ENCODE data around the gene MUC5AC.
"Not testable (repeated sequence)": the region's sequence is repeated elsewhere in the genome, so short reads cannot be mapped to it uniquely, and the experiment has no call there.

The MUC5AC gene

GRCh38 chr11:1162491-1163311 is 4.9 kb downstream of the MUC5AC start:
- no peak for DNase-seq (ENCODE audit: low read depth in 2 of 2, low spot score in 1 of 2)

- no peak for DNase-seq (ENCODE audit: low read depth in 2 of 2, low spot score in 1 of 2)
These were observed 5.7 kb downstream of the MUC5AC start for GRCh38 chr11:1163321-1163910.

GRCh38 chr11:1163911-1164735 is 6.4 kb downstream of the MUC5AC start:
- no peak for DNase-seq (ENCODE audit: low read depth in 2 of 2, low spot score in 1 of 2)

GRCh38 chr11:1164779-1165255 is 7.1 kb downstream of the MUC5AC start:
- not testable (repeated sequence) for DNase-seq (ENCODE audit: low read depth in 2 of 2, low spot score in 1 of 2)

GRCh38 chr11:1165256-1166041 is 7.7 kb downstream of the MUC5AC start:
- DNase-seq (ENCODE audit: low read depth in 2 of 2, low spot score in 1 of 2) = no peak

DNA sequence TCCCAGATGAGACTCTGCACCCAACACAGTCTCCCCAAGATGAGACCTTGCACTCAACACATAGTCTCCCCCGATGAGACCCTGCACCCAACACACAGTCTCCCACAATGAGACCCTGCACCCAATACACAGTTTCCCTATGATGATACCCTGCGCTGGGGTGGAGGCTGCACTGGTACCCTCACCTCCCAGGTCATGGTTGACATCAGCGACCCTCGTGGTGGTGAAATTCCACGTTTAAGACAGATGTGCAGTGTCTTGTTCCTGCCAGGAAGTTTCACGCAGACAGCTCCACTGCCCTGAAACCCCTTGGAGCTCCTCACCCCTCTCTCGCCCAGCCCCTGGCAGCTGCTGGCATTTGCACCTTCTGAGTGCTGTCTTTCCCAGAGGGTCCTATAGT is 9.5 kb downstream of the MUC5AC start:
- no peak for DNase-seq (ENCODE audit: low read depth in 2 of 2, low spot score in 1 of 2)

GRCh38 chr11:1167751-1168231 is 10.0 kb downstream of the MUC5AC start:
- DNase-seq (ENCODE audit: low read depth in 2 of 2, low spot score in 1 of 2) = no peak

GRCh38 chr11:1168256-1168655 is 10.5 kb downstream of the MUC5AC start:
- no peak for DNase-seq (ENCODE audit: low read depth in 2 of 2, low spot score in 1 of 2)

GRCh38 chr11:1168721-1169161 is 11.0 kb downstream of the MUC5AC start:
- DNase-seq (ENCODE audit: low read depth in 2 of 2, low spot score in 1 of 2) = no peak

DNA sequence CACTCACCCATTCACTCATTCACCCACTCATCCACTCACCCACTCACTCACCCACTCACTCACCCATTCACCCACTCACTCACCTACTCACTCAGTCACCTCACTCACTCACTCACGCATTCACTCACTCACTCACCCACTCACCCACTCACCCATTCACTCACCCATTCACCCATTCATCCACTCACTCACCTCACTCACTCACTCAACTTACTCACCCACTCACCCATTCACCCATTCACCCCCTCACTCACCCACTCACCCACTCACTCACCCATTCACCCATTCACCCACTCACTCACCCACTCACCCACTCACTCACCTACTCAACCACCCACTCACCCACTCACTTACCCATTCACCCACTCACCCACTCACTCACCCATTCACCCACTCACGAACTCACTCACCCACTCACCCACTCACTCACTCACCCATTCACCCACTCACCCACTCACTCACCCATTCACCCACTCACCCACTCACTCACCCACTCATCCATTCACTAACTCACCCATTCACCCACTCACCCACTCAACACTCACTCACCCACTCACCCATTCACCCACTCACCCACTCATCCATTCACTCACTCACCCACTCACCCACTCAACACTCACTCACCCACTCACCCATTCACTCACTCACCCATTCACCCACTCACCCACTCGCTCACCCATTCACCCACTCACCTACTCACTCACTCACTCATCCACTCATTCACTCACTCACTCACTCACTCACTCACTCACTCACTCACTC is 13.7 kb downstream of the MUC5AC start:
- DNase-seq (ENCODE audit: low read depth in 2 of 2, low spot score in 1 of 2) = no peak

DNA sequence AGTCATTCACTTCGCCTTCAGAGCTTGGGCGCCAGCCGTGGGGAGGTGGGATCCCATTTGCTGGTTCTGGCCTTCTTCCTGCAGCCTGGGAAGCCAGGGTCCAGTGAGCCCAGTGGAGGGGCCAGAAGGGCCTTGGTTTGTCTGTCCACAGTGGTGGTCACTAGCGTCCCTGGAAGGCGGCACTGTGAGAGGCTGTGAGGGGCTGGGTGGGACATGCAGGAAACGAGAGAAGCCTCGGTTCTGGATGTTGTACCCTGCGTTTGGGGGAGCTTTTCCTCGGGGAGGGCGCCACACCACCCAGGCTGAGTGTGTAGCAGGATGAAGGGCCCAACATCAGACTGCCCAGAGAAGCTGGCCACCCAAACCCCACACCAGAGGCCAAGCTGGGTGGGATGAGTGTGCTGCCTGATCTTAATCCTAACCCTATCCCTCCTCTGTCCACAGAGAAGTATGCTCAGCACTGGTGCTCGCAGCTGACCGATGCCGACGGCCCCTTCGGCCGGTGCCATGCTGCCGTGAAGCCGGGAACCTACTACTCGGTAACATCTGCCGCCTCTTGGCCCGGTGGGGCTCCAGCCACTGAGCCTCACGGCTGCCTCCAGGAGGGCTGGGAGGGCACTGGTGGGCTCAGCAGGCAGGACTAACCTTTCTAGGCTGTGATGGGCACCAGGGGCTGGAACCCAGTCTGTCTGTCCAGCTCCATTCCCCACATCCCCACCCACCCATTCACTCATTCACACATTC is 14.4 kb downstream of the MUC5AC start:
- no peak for DNase-seq (ENCODE audit: low read depth in 2 of 2, low spot score in 1 of 2)

GRCh38 chr11:1172729-1173117 is 15.0 kb downstream of the MUC5AC start:
- DNase-seq (ENCODE audit: low read depth in 2 of 2, low spot score in 1 of 2) = no peak

DNA sequence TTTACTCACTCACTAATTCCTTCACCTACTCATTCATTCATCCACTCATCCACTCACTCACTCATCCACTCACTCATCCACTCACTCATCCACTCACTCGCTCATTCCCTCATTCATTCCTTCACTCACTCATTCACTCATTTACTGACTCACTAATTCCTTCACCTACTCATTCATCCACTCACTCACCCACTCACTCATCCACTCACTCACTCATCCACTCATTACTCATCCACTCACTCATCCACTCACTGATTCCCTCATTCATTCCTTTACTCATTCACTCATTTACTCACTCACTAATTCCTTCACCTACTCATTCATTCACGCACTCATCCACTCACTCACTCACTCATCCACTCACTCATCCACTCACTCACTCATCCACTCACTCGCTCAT is 15.6 kb downstream of the MUC5AC start:
- not testable (repeated sequence) for DNase-seq (ENCODE audit: low read depth in 2 of 2, low spot score in 1 of 2)

DNA sequence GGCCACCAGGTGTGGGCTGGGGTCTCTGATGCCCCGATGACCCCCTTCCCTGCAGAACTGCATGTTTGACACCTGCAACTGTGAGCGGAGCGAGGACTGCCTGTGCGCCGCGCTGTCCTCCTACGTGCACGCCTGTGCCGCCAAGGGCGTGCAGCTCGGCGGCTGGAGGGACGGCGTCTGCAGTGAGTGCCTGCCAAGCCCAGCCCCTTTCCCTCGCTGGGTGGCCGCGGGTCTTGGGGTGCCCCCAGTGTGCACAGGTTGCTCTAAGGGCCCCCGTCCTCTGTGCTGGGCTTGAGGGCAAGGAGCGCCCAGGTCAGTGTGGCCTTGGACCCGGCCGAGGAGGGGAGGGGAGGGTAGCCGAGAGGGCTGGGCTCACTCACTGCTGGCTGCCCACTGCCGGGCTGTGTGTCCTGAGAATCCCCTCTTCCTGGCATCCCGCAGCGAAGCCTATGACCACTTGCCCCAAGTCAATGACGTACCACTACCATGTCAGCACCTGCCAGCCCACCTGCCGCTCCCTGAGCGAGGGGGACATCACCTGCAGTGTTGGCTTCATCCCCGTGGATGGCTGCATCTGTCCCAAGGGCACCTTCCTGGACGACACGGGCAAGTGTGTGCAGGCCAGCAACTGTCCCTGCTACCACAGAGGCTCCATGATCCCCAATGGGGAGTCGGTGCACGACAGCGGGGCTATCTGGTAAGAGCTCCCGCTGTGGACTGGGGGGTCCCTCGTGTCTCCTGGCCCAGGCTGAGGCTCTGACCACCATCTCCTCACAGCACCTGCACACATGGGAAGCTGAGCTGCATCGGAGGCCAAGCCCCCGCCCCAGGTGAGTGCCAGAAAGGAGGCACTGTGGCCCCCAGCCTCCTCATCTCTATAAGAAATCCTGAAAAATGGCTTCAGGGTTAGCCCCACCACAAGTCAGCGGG is 17.0 kb downstream of the MUC5AC start:
- no peak for DNase-seq (ENCODE audit: low read depth in 2 of 2, low spot score in 1 of 2)

DNA sequence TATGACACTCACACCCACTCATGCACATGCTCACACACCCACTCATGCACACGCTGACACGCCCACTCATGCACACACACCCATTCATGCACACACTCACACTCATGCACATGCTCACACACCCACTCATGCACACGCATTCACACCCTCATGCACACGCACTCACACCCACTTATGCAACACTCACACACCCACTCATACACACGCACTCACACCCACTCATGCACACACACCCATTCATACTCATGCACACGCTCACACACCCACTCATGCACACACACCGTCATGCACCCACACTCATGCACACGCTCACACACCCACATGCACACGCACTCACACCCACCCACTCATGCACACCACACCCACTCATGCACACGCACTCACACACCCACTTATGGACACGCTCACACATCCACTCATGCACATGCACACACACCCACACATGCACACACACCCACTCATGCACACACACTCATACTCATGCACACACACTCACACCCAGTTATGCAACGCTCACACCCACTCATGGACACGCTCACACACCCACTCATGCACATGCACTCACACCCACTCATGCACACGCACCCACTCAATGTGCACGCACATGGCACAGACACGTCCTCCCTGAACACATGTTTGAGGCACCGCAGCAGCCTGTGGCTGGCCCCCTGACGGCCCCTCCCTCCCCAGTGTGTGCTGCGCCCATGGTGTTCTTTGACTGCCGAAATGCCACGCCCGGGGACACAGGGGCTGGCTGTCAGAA is 17.9 kb downstream of the MUC5AC start:
- no peak for DNase-seq (ENCODE audit: low read depth in 2 of 2, low spot score in 1 of 2)

GRCh38 chr11:1176224-1177019 is 18.7 kb downstream of the MUC5AC start:
- no peak for DNase-seq (ENCODE audit: low read depth in 2 of 2, low spot score in 1 of 2)
